ENCODE data around the gene IRF2. TPM values are rescaled to one million over a fixed set of nuclear protein-coding genes. Genes with fewer than 3 reads are reported as not detected.
"Not testable (repeated sequence)": the region's sequence is repeated elsewhere in the genome, so short reads cannot be mapped to it uniquely, and the experiment has no call there.

Gene IRF2
- polyA plus RNA-seq, 1 donor (not counting 4 experiments of a cell fraction or from before 2014, with no cell fraction given), result 23.8 TPM

GRCh38 chr4:184376126-184376838 is 98.1 kb downstream of the IRF2 start:
- dilution Hi-C loops (cut with MboI; ENCODE audit: extremely low pct_ligation_motif_present, low sequenced_read_pairs), result no loop called here
- no peak overlapping the region for H3K4me2 ChIP-seq (ENCODE audit: control insufficient read depth, extremely low read depth, insufficient read depth, low read depth, low read length)
- peaks cover 14% of the 10 kb centered on the region for H3K4me1 ChIP-seq (ENCODE audit: control insufficient read depth, extremely low read depth, insufficient read depth, low read length)
- H3K27ac ChIP-seq (ENCODE audit: control insufficient read depth, insufficient read depth, low read length), result no peak overlapping the region
- no peaks in the 10 kb centered on the region for H3K9me3 ChIP-seq (ENCODE audit: control insufficient read depth, low read depth, low read length)
- no peaks in the 10 kb centered on the region for H3K36me3 ChIP-seq (ENCODE audit: control insufficient read depth in 2 of 2, extremely low read depth in 1 of 2, insufficient read depth in 2 of 2, low read length in 2 of 2)
- TF ChIP-seq EZH2 (IDR thresholded peaks at IDR 0.05; ENCODE audit: low read length) (no peak), CTCF (optimal IDR thresholded peaks at IDR 0.05 in 1 of 3, IDR thresholded peaks at IDR 0.05 in 1 of 3, conservative IDR thresholded peaks at IDR 0.05 in 1 of 3; ENCODE audit: extremely low read depth in 1 of 3, insufficient read depth in 2 of 3, low read length in 3 of 3) (no peak)
- H3K9ac ChIP-seq (ENCODE audit: control insufficient read depth, extremely low read depth, insufficient read depth, low read length), result no peak overlapping the region
- no peak for DNase-seq (ENCODE audit: low read depth, low spot score)
- no peak overlapping the region for H3K4me3 ChIP-seq (ENCODE audit: control insufficient read depth in 2 of 3, extremely low read depth in 1 of 3, insufficient read depth in 2 of 3, low read depth in 1 of 3, low read length in 3 of 3)
- FAIRE-seq, result no peak
- H4K20me1 ChIP-seq (ENCODE audit: control insufficient read depth, extremely low read depth, insufficient read depth, low read length), result no peaks in the 10 kb centered on the region
- no peaks in the 10 kb centered on the region for H3K27me3 ChIP-seq (ENCODE audit: control insufficient read depth, extremely low read depth, insufficient read depth, low read length)
- H3K79me2 ChIP-seq (ENCODE audit: control insufficient read depth, insufficient read depth, low read length), result no peaks in the 10 kb centered on the region
- no peak overlapping the region for H2AFZ ChIP-seq (ENCODE audit: control insufficient read depth, low read length)
- H3K9me1 ChIP-seq (ENCODE audit: control insufficient read depth, extremely low read depth, insufficient read depth, low read length), result peaks cover 2% of the 10 kb centered on the region

- DNase-seq (ENCODE audit: low read depth, low spot score); H3K36me3 ChIP-seq (ENCODE audit: control insufficient read depth in 2 of 2, extremely low read depth in 1 of 2, insufficient read depth in 2 of 2, low read length in 2 of 2); dilution Hi-C loops (cut with MboI; ENCODE audit: extremely low pct_ligation_motif_present, low sequenced_read_pairs): not testable (repeated sequence)
Observed at GRCh38 chr4:184375623-184376022, 98.7 kb downstream of the IRF2 start.

GRCh38 chr4:184375027-184375426 is 99.3 kb downstream of the IRF2 start:
- Histone ChIP-seq H2AFZ (ENCODE audit: control insufficient read depth, low read length) (no peak overlapping the region), H3K27ac (ENCODE audit: control insufficient read depth, insufficient read depth, low read length) (peak overlapping the region; percentile 45), H3K4me1 (ENCODE audit: control insufficient read depth, extremely low read depth, insufficient read depth, low read length) (peaks cover 14% of the 10 kb centered on the region), H4K20me1 (ENCODE audit: control insufficient read depth, extremely low read depth, insufficient read depth, low read length) (no peaks in the 10 kb centered on the region), H3K9ac (ENCODE audit: control insufficient read depth, extremely low read depth, insufficient read depth, low read length) (no peak overlapping the region), H3K27me3 (ENCODE audit: control insufficient read depth, extremely low read depth, insufficient read depth, low read length) (no peaks in the 10 kb centered on the region), H3K4me3 (ENCODE audit: control insufficient read depth in 2 of 3, extremely low read depth in 1 of 3, insufficient read depth in 2 of 3, low read depth in 1 of 3, low read length in 3 of 3) (no peak overlapping the region), H3K79me2 (ENCODE audit: control insufficient read depth, insufficient read depth, low read length) (no peaks in the 10 kb centered on the region), H3K4me2 (ENCODE audit: control insufficient read depth, extremely low read depth, insufficient read depth, low read depth, low read length) (no peak overlapping the region), H3K9me1 (ENCODE audit: control insufficient read depth, extremely low read depth, insufficient read depth, low read length) (peaks cover 2% of the 10 kb centered on the region), H3K36me3 (ENCODE audit: control insufficient read depth in 2 of 2, extremely low read depth in 1 of 2, insufficient read depth in 2 of 2, low read length in 2 of 2) (no peaks in the 10 kb centered on the region), H3K9me3 (ENCODE audit: control insufficient read depth, low read depth, low read length) (no peaks in the 10 kb centered on the region)
- dilution Hi-C loops (cut with MboI; ENCODE audit: extremely low pct_ligation_motif_present, low sequenced_read_pairs), result no loop called here
- TF ChIP-seq EZH2 (IDR thresholded peaks at IDR 0.05; ENCODE audit: low read length) (no peak), CTCF (optimal IDR thresholded peaks at IDR 0.05 in 1 of 3, IDR thresholded peaks at IDR 0.05 in 1 of 3, conservative IDR thresholded peaks at IDR 0.05 in 1 of 3; ENCODE audit: extremely low read depth in 1 of 3, insufficient read depth in 2 of 3, low read length in 3 of 3) (no peak)
- DNase-seq (ENCODE audit: low read depth, low spot score) (peak; percentile 56), FAIRE-seq (no peak)

More at GRCh38 chr4:184375623-184376022, 98.7 kb downstream of the IRF2 start:
- H3K9me3 ChIP-seq (ENCODE audit: control insufficient read depth, low read depth, low read length); FAIRE-seq; H3K4me2 ChIP-seq (ENCODE audit: control insufficient read depth, extremely low read depth, insufficient read depth, low read depth, low read length); H3K27me3 ChIP-seq (ENCODE audit: control insufficient read depth, extremely low read depth, insufficient read depth, low read length); H3K9ac ChIP-seq (ENCODE audit: control insufficient read depth, extremely low read depth, insufficient read depth, low read length); H3K4me3 ChIP-seq (ENCODE audit: control insufficient read depth in 2 of 3, extremely low read depth in 1 of 3, insufficient read depth in 2 of 3, low read depth in 1 of 3, low read length in 3 of 3); H3K79me2 ChIP-seq (ENCODE audit: control insufficient read depth, insufficient read depth, low read length); H2AFZ ChIP-seq (ENCODE audit: control insufficient read depth, low read length); H4K20me1 ChIP-seq (ENCODE audit: control insufficient read depth, extremely low read depth, insufficient read depth, low read length); H3K9me1 ChIP-seq (ENCODE audit: control insufficient read depth, extremely low read depth, insufficient read depth, low read length): not testable (repeated sequence)
- Histone ChIP-seq H3K27ac (ENCODE audit: control insufficient read depth, insufficient read depth, low read length) (peak overlapping the region; percentile 45), H3K4me1 (ENCODE audit: control insufficient read depth, extremely low read depth, insufficient read depth, low read length) (peaks cover 14% of the 10 kb centered on the region)
